Adrenal gland (tissue), 5 donors: ENCODE measurements around the gene SLC39A1.

Experiments
- CTCF ChIP-seq, 6 experiments: fragments of 450-650 bp in 4 of 6; fragments of 200-600 bp in 2 of 6; sonication (generic) in 1 of 6; IDR thresholded peaks; 1 replicate in 5 of 6; 2 replicates in 1 of 6; pipeline versions ENCODE4 v1.5.1 to v1.8.0; 2016 to 2021; ENCODE audit warnings: antibody characterized with exemption in 6 of 6, mild to moderate bottlenecking in 2 of 6, moderate library complexity in 1 of 6
- POLR2A ChIP-seq, 2 donors: fragments of 450-650 bp; IDR thresholded peaks; one replicate each; pipeline ENCODE4 v1.6.1; 2017; ENCODE audit warnings: antibody characterized with exemption in 2 of 2, mild to moderate bottlenecking in 2 of 2, moderate library complexity in 1 of 2
- donor health status: DM: no; HTN: no; CAD: no.

GRCh38 chr1:153929981-153930948, 33.1 kb downstream of the SLC39A1 start:
- TF ChIP-seq CTCF (IDR thresholded peaks at IDR 0.05) = no peak
- TF ChIP-seq POLR2A (IDR thresholded peaks at IDR 0.05) = no peak
